ENCODE data around the gene RAB40AL.

The RAB40AL gene

DNA sequence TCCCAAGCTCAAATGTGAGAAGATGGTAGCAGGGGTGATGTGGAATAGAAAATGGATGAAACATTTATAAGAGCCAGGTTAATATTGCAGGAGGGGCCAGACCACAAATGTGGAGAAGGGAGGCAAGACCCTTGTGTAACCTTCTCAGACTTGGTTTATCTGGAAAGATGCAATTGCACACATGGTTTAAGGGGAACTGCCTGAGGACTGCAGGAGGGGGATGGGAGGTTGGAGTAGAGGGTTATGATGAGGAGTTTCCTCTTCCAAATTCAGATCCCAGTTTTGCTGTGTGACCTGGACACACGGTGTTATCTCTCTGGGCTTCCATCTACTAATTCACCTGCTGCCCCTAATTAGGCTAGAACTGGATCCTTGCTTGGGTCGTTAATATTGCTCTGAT, 46.1 kb downstream of the RAB40AL start:
- DNase-seq (ENCODE audit: low read depth in 2 of 2), result no peak

DNA sequence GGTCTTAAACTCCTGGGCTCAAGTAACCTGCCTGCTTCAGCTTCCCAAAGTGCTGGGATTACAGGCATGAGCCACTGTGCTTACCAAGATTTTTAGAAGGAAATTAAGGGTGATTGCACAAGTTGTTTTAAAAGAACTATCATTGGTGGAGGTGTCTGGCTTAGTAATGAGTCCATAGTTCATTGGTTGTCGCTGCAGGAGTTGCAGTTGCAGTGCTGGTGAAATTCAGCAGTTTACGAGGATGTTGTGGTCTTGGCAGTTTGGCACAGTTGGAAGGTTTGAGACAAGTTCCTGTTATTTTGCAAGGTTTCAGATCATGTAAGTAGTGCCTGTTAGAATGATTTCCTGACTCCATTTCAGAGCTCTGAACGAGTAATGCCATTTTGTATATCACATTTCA, 48.1 kb downstream of the RAB40AL start:
- DNase-seq (ENCODE audit: low read depth in 2 of 2), result no peak

Data from stimulated activated CD4-positive, alpha-beta T cell treated with anti-CD3 and anti-CD28 coated beads, Interleukin-12 subunit alpha, Interleukin-12 subunit beta, amount 100 ng/mL, for 24 hours (primary cell).